Hepatocyte (in vitro differentiated cells): ENCODE data around the gene HTRA1.

ENCODE experiments used
- CTCF ChIP-seq: fragments of 200-600 bp; sonication (generic); IDR thresholded peaks from 2 replicates; pipeline ENCODE4 v1.5.1; 2016; ENCODE audit warnings: antibody characterized with exemption, mild to moderate bottlenecking; ENCODE audit not compliant: poor library complexity
- EZH2 ChIP-seq: fragments of 200-600 bp; sonication (generic); IDR thresholded peaks from 2 replicates; pipeline ENCODE4 v1.6.1; 2016; ENCODE audit warnings: antibody characterized with exemption, mild to moderate bottlenecking, borderline replicate concordance
- EZH2phosphoT487 ChIP-seq: fragments of 200-600 bp; sonication (generic); IDR thresholded peaks from one replicate; pipeline ENCODE4 v1.6.1; 2018; ENCODE audit warnings: antibody characterized with exemption, mild to moderate bottlenecking, low read depth, moderate library complexity; ENCODE audit not compliant: unreplicated experiment, severe bottlenecking

GRCh38 chr10:122554131-122555036 lies 93.0 kb downstream of the HTRA1 start:
- TF ChIP-seq CTCF (no peak), EZH2 (no peak), EZH2phosphoT487 (no peak)
